RWPE1 (cell line): ENCODE measurements around the gene GCM1.

Experiments used
- CTCF ChIA-PET: fragments of 350-600 bp; sonication (Branson Sonifier 250); formaldehyde crosslinking; extraction: SDS; loops from one replicate; lab custom pipeline; 2021; lab: Yijun Ruan, JAX
- POLR2A ChIA-PET: fragments of 400-600 bp; formaldehyde crosslinking; extraction: SDS; loops from one replicate; lab custom pipeline; 2020; ENCODE audit warnings: antibody characterized with exemption; ENCODE audit not compliant: low non-redundant PET; lab: Yijun Ruan, JAX
- DNase-seq: peaks from one replicate; pipeline ENCODE4 v3.0.0; 2012; ENCODE audit warnings: low spot score
- H3K27ac ChIP-seq: fragments of 450-650 bp; 2 replicates; pipeline ENCODE4 v1.5.1; 2017
- CTCF ChIP-seq: fragments of 450-650 bp; conservative IDR thresholded peaks from 2 replicates; pipeline ENCODE4 v1.5.1; 2017; ENCODE audit warnings: low read depth, mild to moderate bottlenecking

GCM1 gene

GRCh38 chr6:53142810-53143209 is 5.8 kb downstream of the GCM1 start:
- no peak for DNase-seq
- POLR2A ChIA-PET, result no interaction called here

GRCh38 chr6:53139841-53140413 is 8.7 kb downstream of the GCM1 start:
- TF ChIP-seq CTCF, result no peak
- ChIA-PET CTCF (interaction anchor here (0.5 kb wide), 1 partner anchor 857 kb away, joined by 3 read pairs; no protein-coding TSS in a partner anchor), POLR2A (no interaction called here)
- H3K27ac ChIP-seq, result no peak overlapping the region
- DNase-seq, result no peak

More at GRCh38 chr6:53142810-53143209, 5.8 kb downstream of the GCM1 start:
- TF ChIP-seq CTCF, result no peak
- no peak overlapping the region for H3K27ac ChIP-seq
- CTCF ChIA-PET, result interaction anchor here (0.6 kb wide), 1 partner anchor 576 kb away, joined by 8 read pairs; no protein-coding TSS in a partner anchor

GRCh38 chr6:53136000-53136609 is 12.5 kb downstream of the GCM1 start:
- CTCF ChIA-PET, result no interaction called here
- DNase-seq, result no peak
- POLR2A ChIA-PET, result no interaction called here
- no peak overlapping the region for H3K27ac ChIP-seq
- TF ChIP-seq CTCF, result no peak

GRCh38 chr6:53134601-53135235 is 13.9 kb downstream of the GCM1 start:
- TF ChIP-seq CTCF, result no peak
- CTCF ChIA-PET, result interaction anchor here (0.5 kb wide), 1 partner anchor 410 kb away, joined by 3 read pairs; no protein-coding TSS in a partner anchor
- DNase-seq, result no peak
- no peak overlapping the region for H3K27ac ChIP-seq
- POLR2A ChIA-PET, result no interaction called here

GRCh38 chr6:53133961-53134360 is 14.7 kb downstream of the GCM1 start:
- ChIA-PET POLR2A (no interaction called here), CTCF (interaction anchor here (0.5 kb wide), 1 partner anchor 409 kb away, joined by 3 read pairs; no protein-coding TSS in a partner anchor)
- no peak for TF ChIP-seq CTCF
- H3K27ac ChIP-seq, result no peak overlapping the region
- no peak for DNase-seq

- CTCF ChIA-PET, result no interaction called here
- no peak for TF ChIP-seq CTCF
- POLR2A ChIA-PET, result no interaction called here
- no peak for DNase-seq
- H3K27ac ChIP-seq, result no peak overlapping the region
Measured at GRCh38 chr6:53130569-53131290, 17.9 kb downstream of the GCM1 start.
